ENCODE results near the gene FAIM2. TPM values are rescaled to one million over a fixed set of nuclear protein-coding genes. Genes with fewer than 3 reads are reported as not detected.

Gene FAIM2
- total RNA-seq, 1 donor from 2014 or later: 0.18 TPM

DNA sequence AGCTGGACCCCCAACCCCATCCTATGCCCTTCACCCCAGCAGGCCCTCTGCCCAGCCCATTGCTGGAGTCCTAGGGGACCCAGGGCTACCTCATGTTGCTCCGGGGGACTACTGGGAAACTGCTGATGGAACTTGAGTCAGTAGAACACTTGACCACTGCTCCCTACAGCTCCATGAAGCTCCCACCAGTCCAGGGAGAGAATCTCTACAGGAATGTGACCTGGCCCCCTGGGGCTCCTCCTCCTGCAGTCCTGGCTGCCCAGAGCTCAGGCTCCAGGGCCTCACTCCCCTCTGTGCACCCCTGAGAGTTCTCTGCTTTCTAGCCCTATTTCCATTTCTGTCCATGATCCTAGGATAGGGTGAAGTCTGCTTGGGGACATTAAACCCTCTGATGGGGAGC, 36.0 kb upstream of the FAIM2 start:
- intact Hi-C loops (cut with micrococcal nuclease): no loop called here

DNA sequence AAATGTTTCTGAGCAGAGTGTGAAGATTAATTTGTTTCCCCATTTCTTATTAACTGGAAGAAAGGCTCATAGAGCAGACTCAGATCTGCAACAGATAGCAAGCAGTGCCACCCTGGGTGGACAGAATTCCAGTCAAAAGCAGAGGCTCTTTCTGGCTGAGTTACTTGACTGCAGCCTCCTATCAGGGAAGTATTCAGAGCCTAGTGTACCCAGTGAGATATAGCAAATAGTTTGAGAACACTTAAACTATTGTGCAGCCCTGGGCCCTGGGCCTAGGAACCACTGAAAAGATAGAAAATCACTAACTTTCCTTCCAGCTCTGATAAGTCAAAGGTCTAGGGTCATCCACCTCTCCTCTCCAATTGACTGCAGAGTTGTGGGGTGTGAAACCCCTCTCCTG, 35.6 kb upstream of the FAIM2 start:
- intact Hi-C loops (cut with micrococcal nuclease): no loop called here

DNA sequence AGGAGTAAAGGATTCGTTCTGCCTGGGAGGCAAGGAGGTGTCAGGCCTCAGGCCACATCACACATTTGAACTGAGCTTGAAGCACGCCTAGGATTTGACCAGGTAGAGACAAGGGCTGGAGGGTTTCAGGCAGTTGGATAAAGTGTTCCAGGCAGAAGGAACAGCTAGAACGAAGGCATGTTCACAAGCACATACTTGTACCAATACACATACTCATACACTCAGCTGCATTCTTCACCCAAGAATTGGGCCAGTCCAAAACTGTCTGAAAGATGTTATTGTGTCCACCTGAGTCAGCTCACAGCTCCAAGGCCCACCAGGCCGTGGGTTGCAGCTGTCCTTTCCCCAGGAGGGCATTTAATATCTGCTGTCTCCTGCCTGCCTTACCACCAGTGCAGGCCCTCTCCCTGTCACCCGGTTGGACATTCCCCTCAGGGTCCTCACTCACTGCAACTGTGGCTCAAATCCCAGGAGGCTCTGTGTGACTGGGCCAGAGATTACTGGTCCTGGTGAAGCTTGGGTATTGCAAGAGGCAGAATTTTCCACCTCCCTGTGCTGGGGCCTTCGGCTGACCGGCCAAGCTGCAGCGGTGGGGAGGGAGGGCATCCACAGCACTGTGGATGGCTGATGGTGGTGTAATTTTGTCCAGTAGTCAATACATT, 34.1 kb upstream of the FAIM2 start:
- intact Hi-C loops (cut with micrococcal nuclease): no loop called here

GRCh38 chr12:49936925-49937324, 33.2 kb upstream of the FAIM2 start:
- intact Hi-C loops (cut with micrococcal nuclease): no loop called here

- intact Hi-C loops (cut with micrococcal nuclease): no loop called here
Measured at GRCh38 chr12:49934505-49934904, 30.8 kb upstream of the FAIM2 start.

- intact Hi-C loops (cut with micrococcal nuclease): no loop called here
Measured at GRCh38 chr12:49933796-49934195, 30.1 kb upstream of the FAIM2 start.

GRCh38 chr12:49932533-49933130, 28.9 kb upstream of the FAIM2 start:
- intact Hi-C loops (cut with micrococcal nuclease): no loop called here

- intact Hi-C loops (cut with micrococcal nuclease): no loop called here
Measured at GRCh38 chr12:49932023-49932422, 28.3 kb upstream of the FAIM2 start.

DNA sequence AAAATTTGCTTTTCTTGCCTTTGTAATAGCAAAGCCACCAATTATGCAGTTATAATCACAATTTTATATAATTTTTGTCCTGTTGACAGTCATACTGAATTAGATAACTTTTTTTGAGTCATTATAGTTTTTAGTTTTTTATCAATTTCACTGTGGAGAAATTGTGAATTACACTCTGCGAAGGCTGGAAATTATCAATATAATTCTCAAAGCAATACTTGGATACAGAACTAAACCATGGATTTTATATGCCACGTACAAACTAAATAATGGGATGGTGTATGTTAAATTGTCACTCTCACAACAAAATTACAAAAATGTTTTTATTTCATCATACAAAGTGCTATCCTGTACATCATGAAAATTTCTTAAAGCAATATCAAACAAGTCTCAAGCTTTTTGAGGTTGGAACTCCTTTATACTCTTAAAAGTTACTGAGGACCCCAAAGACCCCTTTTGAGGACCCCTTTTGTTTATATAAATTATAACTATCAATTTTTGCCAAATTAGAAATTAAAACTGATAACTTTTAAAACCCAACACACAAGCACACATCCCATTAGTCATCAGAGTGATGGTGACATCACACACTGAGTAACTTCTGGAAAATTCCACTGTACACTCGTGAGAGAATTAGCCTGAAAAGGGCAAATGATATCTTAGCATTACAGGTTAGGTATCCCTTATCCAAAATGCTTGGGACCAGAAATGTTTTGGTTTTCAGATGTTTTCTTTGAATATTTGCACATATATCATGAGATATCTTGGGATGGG, 27.0 kb upstream of the FAIM2 start:
- intact Hi-C loops (cut with micrococcal nuclease): no loop called here

DNA sequence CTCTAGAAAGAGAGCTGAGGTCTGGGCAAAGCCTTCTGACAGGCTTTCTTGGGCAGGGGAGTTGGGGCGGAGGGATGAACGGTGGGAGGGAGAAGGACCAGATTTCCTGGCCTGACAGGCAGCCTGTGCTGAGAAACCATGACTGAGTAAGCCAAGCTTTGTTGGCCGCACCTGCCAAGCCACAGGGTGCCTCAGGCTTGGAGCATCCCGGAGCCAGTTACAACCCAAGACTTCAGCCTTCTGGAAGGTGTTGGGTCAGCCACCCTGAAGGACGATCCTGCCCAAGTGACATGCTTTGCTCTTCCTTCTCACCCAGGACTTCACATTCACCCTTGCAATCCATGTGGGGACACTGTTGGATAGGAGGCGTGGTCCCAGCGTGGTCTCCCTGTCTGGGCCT, 25.9 kb upstream of the FAIM2 start:
- intact Hi-C loops (cut with micrococcal nuclease): no loop called here

- intact Hi-C loops (cut with micrococcal nuclease): no loop called here
Measured at GRCh38 chr12:49928471-49928870, 24.8 kb upstream of the FAIM2 start.

GRCh38 chr12:49925433-49926204, 21.9 kb upstream of the FAIM2 start:
- intact Hi-C loops (cut with micrococcal nuclease): no loop called here

DNA sequence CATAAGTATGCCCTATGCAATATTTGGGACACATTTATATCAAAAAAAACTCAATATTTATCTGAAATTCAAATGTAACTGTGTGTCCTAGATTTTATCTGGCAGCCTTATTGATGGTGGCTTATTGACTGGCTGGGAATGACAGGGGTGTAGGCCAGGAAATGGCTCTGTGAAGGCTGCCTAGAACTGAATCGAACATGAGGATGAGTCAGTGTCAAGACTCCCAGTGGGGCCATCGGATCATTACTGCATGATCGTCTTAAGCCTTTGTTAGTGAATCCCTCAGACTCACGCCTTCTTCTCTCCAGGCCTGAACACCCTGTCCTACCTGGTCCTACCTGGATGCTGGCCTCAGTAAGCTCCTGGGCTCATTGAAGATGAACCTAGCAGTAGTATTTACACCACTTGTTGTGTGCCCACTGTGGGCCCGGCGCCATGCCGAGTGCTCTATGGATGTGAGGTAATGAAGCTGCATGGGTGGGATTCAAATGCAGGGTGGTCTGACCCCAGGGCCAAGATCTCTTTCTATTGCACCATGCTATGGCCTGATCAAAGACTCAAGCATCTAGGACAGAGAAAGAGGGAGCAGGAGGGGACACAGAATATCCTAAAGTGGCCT, 21.0 kb upstream of the FAIM2 start:
- intact Hi-C loops (cut with micrococcal nuclease): no loop called here

DNA sequence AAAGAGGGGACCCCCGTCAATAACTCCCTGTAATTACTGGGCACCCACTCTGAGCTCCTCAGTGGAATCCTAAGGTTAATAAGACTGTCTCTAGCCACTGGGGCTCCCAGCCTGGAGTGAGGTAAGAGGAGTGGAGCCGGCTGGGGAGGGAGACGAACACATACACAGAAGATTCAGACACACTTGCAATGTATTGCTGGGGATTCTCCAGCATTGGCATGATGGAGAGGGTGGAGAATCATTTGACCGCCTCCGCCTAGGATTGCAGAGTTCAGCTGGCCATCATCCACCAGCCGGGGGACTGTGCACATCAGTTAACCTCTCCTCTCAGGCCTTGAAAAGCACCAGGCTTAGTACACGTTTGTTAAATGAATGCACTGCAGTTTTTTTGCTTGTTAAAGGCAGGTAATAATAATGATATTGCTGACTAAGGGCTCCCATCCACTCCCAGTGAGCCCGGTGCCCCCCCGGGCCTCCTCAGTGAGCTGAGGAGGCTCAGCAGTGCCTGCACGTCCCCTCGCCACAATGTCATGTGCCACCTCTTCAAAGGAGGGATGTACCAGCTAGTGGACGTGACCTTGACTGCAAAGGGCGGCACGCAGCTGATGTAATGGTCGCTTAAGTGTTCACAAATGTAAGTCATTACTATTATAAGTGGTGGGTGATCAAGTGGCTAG, 20.3 kb upstream of the FAIM2 start:
- intact Hi-C loops (cut with micrococcal nuclease): no loop called here

- intact Hi-C loops (cut with micrococcal nuclease): no loop called here
Measured at GRCh38 chr12:49923035-49923644, 19.4 kb upstream of the FAIM2 start.

GRCh38 chr12:49922349-49923034, 18.8 kb upstream of the FAIM2 start:
- intact Hi-C loops (cut with micrococcal nuclease): no loop called here

DNA sequence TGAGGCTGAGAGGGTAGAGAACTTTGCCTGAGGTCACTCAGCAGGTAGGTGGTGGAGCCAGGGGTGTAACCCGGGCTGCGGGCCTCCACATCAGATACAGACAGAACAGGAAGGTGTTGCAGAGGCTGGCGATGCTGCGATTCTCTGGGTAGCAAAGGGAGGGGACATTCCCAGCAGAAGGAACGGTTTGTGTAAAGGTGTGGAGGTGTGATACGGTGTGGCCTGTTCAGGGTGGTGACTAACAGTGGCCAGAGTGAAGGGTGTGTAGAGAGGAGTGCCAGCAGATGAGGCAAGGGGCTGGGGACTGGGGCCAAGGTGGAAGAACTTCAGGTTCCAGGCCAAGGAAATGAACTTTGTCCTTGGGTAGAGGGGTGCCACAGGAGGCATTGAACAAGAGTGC, 18.2 kb upstream of the FAIM2 start:
- intact Hi-C loops (cut with micrococcal nuclease): no loop called here

GRCh38 chr12:49921299-49921698, 17.6 kb upstream of the FAIM2 start:
- intact Hi-C loops (cut with micrococcal nuclease): no loop called here

DNA sequence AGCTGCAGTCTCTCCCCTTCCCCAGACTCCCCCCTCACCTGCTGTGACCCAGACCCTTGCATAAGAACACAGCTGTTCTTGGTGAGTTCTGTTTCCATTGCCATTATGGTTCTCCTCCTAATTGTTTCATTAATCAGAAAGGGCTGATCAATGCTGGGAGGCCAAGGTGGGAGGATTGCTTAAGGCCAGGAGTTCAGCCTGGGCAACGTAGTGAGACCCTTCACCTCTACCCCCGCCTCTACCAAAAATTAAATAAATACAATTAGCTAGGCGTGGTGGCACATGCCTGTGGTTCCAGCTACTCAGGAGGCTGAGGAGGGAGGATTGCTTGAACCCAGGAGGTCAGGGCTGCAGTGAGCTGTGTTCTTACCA, 17.2 kb upstream of the FAIM2 start:
- intact Hi-C loops (cut with micrococcal nuclease): no loop called here
